H9 (cell line): ENCODE measurements around the gene NOCT. TPM values are rescaled to one million over a fixed set of nuclear protein-coding genes. Genes with fewer than 3 reads are reported as not detected.

Experiments used
- DNase-seq: peaks from one replicate; pipeline ENCODE4 v3.0.0-alpha.2; 2017
- H2AFZ ChIP-seq: one replicate; pipeline ENCODE4 v1.6.1; 2013; ENCODE audit warnings: mild to moderate bottlenecking, low read length, control low read depth, moderate library complexity
- H2AK5ac ChIP-seq: 2 replicates; pipeline ENCODE4 v1.6.1; 2013; ENCODE audit warnings: low read length, control low read depth, mixed read lengths; ENCODE audit not compliant: insufficient read length
- H2BK120ac ChIP-seq: one replicate; pipeline ENCODE4 v1.6.1; 2013; ENCODE audit warnings: low read depth, mild to moderate bottlenecking, low read length, control low read depth, inconsistent platforms; ENCODE audit not compliant: poor library complexity, severe bottlenecking
- H2BK12ac ChIP-seq: 2 replicates; pipeline ENCODE4 v1.6.1; 2013; ENCODE audit warnings: low read length, control low read depth, mixed read lengths, low read depth; ENCODE audit not compliant: insufficient read length
- H2BK15ac ChIP-seq: 2 replicates; pipeline ENCODE4 v1.6.1; 2013; ENCODE audit warnings: low read depth, low read length, control low read depth
- H2BK20ac ChIP-seq: one replicate; pipeline ENCODE4 v1.6.1; 2013; ENCODE audit warnings: low read depth, mild to moderate bottlenecking, low read length, control low read depth, inconsistent platforms; ENCODE audit not compliant: poor library complexity, severe bottlenecking
- H2BK5ac ChIP-seq: 2 replicates; pipeline ENCODE4 v1.6.1; 2013; ENCODE audit warnings: low read length, control low read depth, mixed read lengths; ENCODE audit not compliant: insufficient read length
- H3K14ac ChIP-seq: 2 replicates; pipeline ENCODE4 v1.6.1; 2013; ENCODE audit warnings: low read length, control low read depth; ENCODE audit not compliant: insufficient read depth
- H3K18ac ChIP-seq: 2 replicates; pipeline ENCODE4 v1.6.1; 2013; ENCODE audit warnings: low read depth, mild to moderate bottlenecking, mixed read lengths, low read length, control low read depth; ENCODE audit not compliant: insufficient read length
- H3K23ac ChIP-seq: 2 replicates; pipeline ENCODE4 v1.6.1; 2013; ENCODE audit warnings: low read length, control low read depth, mixed read lengths, low read depth; ENCODE audit not compliant: insufficient read length
- H3K23me2 ChIP-seq: 2 replicates; pipeline ENCODE4 v1.6.1; 2013; ENCODE audit warnings: low read depth, mild to moderate bottlenecking, mixed read lengths, low read length, control low read depth; ENCODE audit not compliant: insufficient read length, poor library complexity, severe bottlenecking
- H3K27ac ChIP-seq: 2 replicates; pipeline ENCODE4 v1.5.1; 2013; ENCODE audit warnings: low read length, control low read depth, mixed read lengths, low read depth; ENCODE audit not compliant: insufficient read length
- H3K27me3 ChIP-seq: 2 replicates; pipeline ENCODE4 v1.6.1; 2013; ENCODE audit warnings: low read length, control low read depth, inconsistent platforms; ENCODE audit not compliant: insufficient read depth
- H3K4ac ChIP-seq: 2 replicates; pipeline ENCODE4 v1.6.1; 2013; ENCODE audit warnings: low read depth, mild to moderate bottlenecking, control low read depth, inconsistent platforms, low read length, moderate library complexity
- H3K4me1 ChIP-seq: 2 replicates; pipeline ENCODE4 v1.6.1; 2013; ENCODE audit warnings: low read length, control low read depth, inconsistent platforms; ENCODE audit not compliant: insufficient read depth
- H3K4me2 ChIP-seq: 2 replicates; pipeline ENCODE4 v1.6.1; 2013; ENCODE audit warnings: low read length, control low read depth, mixed read lengths; ENCODE audit not compliant: insufficient read length, insufficient read depth
- H3K56ac ChIP-seq: 2 replicates; pipeline ENCODE4 v1.6.1; 2013; ENCODE audit warnings: low read depth, mild to moderate bottlenecking, mixed read lengths, low read length, control low read depth; ENCODE audit not compliant: insufficient read length
- H3K79me1 ChIP-seq: 2 replicates; pipeline ENCODE4 v1.6.1; 2013; ENCODE audit warnings: low read depth, mild to moderate bottlenecking, moderate library complexity, low read length, control low read depth, inconsistent platforms; ENCODE audit not compliant: insufficient read depth, poor library complexity, severe bottlenecking
- H3K79me2 ChIP-seq: 2 replicates; pipeline ENCODE4 v1.6.1; 2013; ENCODE audit warnings: low read length, control low read depth, inconsistent platforms; ENCODE audit not compliant: insufficient read depth
- H3K9ac ChIP-seq: 2 replicates; pipeline ENCODE4 v1.6.1; 2013; ENCODE audit warnings: low read length, control low read depth, mixed read lengths; ENCODE audit not compliant: insufficient read length; ENCODE audit errors: extremely low read depth
- H3K9me3 ChIP-seq: one replicate; pipeline ENCODE4 v1.6.1; 2013; ENCODE audit warnings: low read depth, low read length, inconsistent platforms; ENCODE audit not compliant: control insufficient read depth
- H3T11ph ChIP-seq: one replicate; pipeline ENCODE4 v1.6.1; 2013; ENCODE audit warnings: mild to moderate bottlenecking, low read length, control low read depth, inconsistent platforms
- H4K20me1 ChIP-seq: one replicate; pipeline ENCODE4 v1.6.1; 2013; ENCODE audit not compliant: control insufficient read depth, insufficient read length, insufficient read depth
- H4K5ac ChIP-seq: 2 replicates; pipeline ENCODE4 v1.6.1; 2013; ENCODE audit warnings: low read depth, mild to moderate bottlenecking, mixed read lengths, low read length, control low read depth; ENCODE audit not compliant: insufficient read length
- H4K8ac ChIP-seq: replicated peaks from 2 replicates; pipeline ENCODE4 v1.6.1; 2013; ENCODE audit warnings: low read length, control low read depth, mixed read lengths, low read depth; ENCODE audit not compliant: insufficient read length
- H4K91ac ChIP-seq: 2 replicates; pipeline ENCODE4 v1.6.1; 2013; ENCODE audit warnings: low read depth, mild to moderate bottlenecking, moderate library complexity, mixed read lengths, low read length, control low read depth; ENCODE audit not compliant: insufficient read length
- H3K27ac Mint-ChIP-seq, 3 experiments: 2 replicates in 2 of 3; 3 replicates in 1 of 3; pipeline ENCODE4 v1.8.0; 2020 to 2021; ENCODE audit warnings: mixed read lengths in 3 of 3, mild to moderate bottlenecking in 1 of 3, moderate library complexity in 1 of 3
- H3K27me3 Mint-ChIP-seq: 2 replicates; pipeline ENCODE4 v1.8.0; 2021; ENCODE audit warnings: low read depth, mild to moderate bottlenecking, moderate library complexity, mixed read lengths
- H3K36me3 Mint-ChIP-seq, 3 experiments: 2 replicates in 2 of 3; 3 replicates in 1 of 3; pipeline ENCODE4 v1.8.0; 2020 to 2021; ENCODE audit warnings: low read depth in 3 of 3, mixed read lengths in 3 of 3; ENCODE audit not compliant: insufficient read depth in 1 of 3
- H3K4me1 Mint-ChIP-seq, 2 experiments: 2 replicates each; pipeline ENCODE4 v1.8.0; 2020; ENCODE audit warnings: mixed read lengths in 2 of 2
- H3K4me3 Mint-ChIP-seq, 2 experiments: 2 replicates in 1 of 2; 3 replicates in 1 of 2; pipeline ENCODE4 v1.8.0; 2020 to 2021; ENCODE audit warnings: mild to moderate bottlenecking in 2 of 2, mixed read lengths in 2 of 2, moderate library complexity in 1 of 2
- H3K9me3 Mint-ChIP-seq, 2 experiments: 2 replicates in 1 of 2; 3 replicates in 1 of 2; pipeline ENCODE4 v1.8.0; 2020; ENCODE audit warnings: mild to moderate bottlenecking in 2 of 2, mixed read lengths in 2 of 2, moderate library complexity in 1 of 2
- WGBS: extraction: QIAGEN DNeasy Blood & Tissue Kit; methylation state at CpG from one replicate; pipeline ENCODE4 v1.1.7; 2013; ENCODE audit warnings: missing lambda C conversion rate, low lambda C conversion rate, mixed read lengths; ENCODE audit not compliant: insufficient read length; ENCODE audit errors: extremely low coverage; 5-methylcytosine and 5-hydroxymethylcytosine counted together
- total RNA-seq: library from RNA; stranded (reverse); gene quantifications from 2 replicates; pipeline ENCODE4 v1.2.1, GENCODE V29; 2021
- TF ChIP-seq, protein P1 (sequence below): fragments of 200-600 bp; sonication (generic); conservative IDR thresholded peaks from 3 replicates; pipeline ENCODE4 v1.8.0; 2021; ENCODE audit warnings: antibody characterized with exemption, mild to moderate bottlenecking

NOCT gene
- total RNA-seq, 1 experiment from 2014 or later: 37.3 TPM

DNA sequence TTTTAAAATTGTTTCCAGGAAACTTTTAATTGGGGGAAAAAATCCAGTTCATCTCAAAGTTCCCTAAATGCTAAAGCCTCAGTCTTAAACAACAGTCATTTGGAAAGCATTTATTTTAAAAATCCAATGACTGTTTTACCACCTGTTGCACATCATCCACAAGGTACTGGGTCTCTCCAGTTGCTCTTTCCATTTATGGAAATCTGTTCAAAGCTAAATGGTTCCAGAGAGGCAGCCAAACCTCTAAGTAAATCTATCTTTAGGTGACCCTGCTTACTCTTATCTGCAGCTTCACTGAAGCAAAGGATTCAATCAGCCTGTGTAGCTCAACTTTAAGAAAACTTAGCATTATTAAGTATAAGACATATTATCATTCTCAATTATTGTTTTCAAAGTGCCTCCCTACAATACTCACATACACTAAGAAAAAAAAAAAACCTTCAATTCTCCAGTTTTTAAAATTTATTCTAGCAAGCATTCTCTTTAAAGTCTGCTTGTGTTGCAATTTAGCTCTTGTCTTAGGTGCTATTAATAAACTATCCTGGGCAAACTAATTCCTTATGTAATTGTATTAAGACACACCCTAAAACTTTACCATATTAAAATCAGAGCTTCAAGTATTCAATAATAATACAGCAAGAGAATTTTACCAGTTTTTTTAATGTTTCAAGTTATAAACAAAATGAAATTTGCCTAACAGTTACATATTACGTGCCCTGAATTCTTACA is 60.6 kb downstream of the NOCT start:
- Histone ChIP-seq H3K23me2 (no peaks in the 10 kb centered on the region), H3K4ac (no peak overlapping the region), H3K14ac (no peak overlapping the region), H3K4me2 (no peak overlapping the region), H4K20me1 (no peaks in the 10 kb centered on the region), H4K8ac (no peak overlapping the region), H3K27me3 (no peaks in the 10 kb centered on the region), H3K79me2 (peaks cover 10% of the 10 kb centered on the region; the same call in 1 of the 2 replicates), H2BK15ac (no peak overlapping the region), H2AK5ac (no peak overlapping the region), H2BK120ac (no peak overlapping the region), H4K5ac (no peak overlapping the region), H2BK12ac (no peak overlapping the region), H2BK5ac (no peak overlapping the region), H3K27ac (no peak overlapping the region), H3K23ac (no peak overlapping the region), H2BK20ac (no peak overlapping the region), H3K56ac (no peak overlapping the region), H3K9ac (no peak overlapping the region), H3T11ph (no peak overlapping the region), H3K79me1 (no peaks in the 10 kb centered on the region), H4K91ac (no peak overlapping the region), H2AFZ (no peak overlapping the region), H3K4me1 (no peaks in the 10 kb centered on the region), H3K9me3 (no peaks in the 10 kb centered on the region), H3K18ac (no peak overlapping the region)
- Mint-ChIP-seq H3K36me3 (peaks cover 3 to 18% (median 15%) of the 10 kb centered on the region in 3 experiments; a peak in 6 of 7 replicates), H3K27me3 (no peaks in the 10 kb centered on the region), H3K9me3 (no peaks in the 10 kb centered on the region), H3K4me1 (peaks cover 3% of the 10 kb centered on the region in 2 experiments; a peak in 2 of 4 replicates), H3K4me3 (no peak overlapping the region), H3K27ac (no peak overlapping the region)
- no peak for DNase-seq
- no CpG with 5 or more reads among the region's 1 CpG for WGBS
- TF ChIP-seq, protein P1, sequence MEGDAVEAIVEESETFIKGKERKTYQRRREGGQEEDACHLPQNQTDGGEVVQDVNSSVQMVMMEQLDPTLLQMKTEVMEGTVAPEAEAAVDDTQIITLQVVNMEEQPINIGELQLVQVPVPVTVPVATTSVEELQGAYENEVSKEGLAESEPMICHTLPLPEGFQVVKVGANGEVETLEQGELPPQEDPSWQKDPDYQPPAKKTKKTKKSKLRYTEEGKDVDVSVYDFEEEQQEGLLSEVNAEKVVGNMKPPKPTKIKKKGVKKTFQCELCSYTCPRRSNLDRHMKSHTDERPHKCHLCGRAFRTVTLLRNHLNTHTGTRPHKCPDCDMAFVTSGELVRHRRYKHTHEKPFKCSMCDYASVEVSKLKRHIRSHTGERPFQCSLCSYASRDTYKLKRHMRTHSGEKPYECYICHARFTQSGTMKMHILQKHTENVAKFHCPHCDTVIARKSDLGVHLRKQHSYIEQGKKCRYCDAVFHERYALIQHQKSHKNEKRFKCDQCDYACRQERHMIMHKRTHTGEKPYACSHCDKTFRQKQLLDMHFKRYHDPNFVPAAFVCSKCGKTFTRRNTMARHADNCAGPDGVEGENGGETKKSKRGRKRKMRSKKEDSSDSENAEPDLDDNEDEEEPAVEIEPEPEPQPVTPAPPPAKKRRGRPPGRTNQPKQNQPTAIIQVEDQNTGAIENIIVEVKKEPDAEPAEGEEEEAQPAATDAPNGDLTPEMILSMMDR: no peak
